Uterus (tissue), 4 donors: ENCODE results near the gene GSDME. TPM values are rescaled to one million over a fixed set of nuclear protein-coding genes. Genes with fewer than 3 reads are reported as not detected.

Experiments used
- DNase-seq, 2 donors: peaks; one replicate each; pipeline ENCODE4 v3.0.0-alpha.2; 2019 to 2020
- H3K27ac ChIP-seq, 2 donors: fragments of 200-600 bp; sonication (generic); 1 replicate in 1 of 2; 2 replicates in 1 of 2; pipeline ENCODE4 v1.5.1; 2016 to 2018
- H3K27me3 ChIP-seq, 2 donors: fragments of 200-600 bp; sonication (generic); one replicate each; pipeline ENCODE4 v1.5.1; 2018 to 2019; ENCODE audit warnings: control low read depth in 1 of 2
- H3K36me3 ChIP-seq, 2 donors: fragments of 200-600 bp; sonication (generic); one replicate each; pipeline ENCODE4 v1.5.1; 2019; ENCODE audit warnings: control low read depth in 1 of 2
- H3K4me1 ChIP-seq, 2 donors: fragments of 200-600 bp; sonication (generic); one replicate each; pipeline ENCODE4 v1.5.1; 2018 to 2019; ENCODE audit warnings: control low read depth in 1 of 2
- H3K4me3 ChIP-seq, 2 donors: fragments of 200-600 bp; sonication (generic); 1 replicate in 1 of 2; 2 replicates in 1 of 2; pipeline ENCODE4 v1.5.1; 2018 to 2019; ENCODE audit warnings: mild to moderate bottlenecking in 1 of 2
- H3K9me3 ChIP-seq, 2 donors: fragments of 200-600 bp; sonication (generic); one replicate each; pipeline ENCODE4 v1.5.1; 2019; ENCODE audit warnings: control low read depth in 1 of 2
- CTCF ChIP-seq, 4 experiments: fragments of 200-600 bp in 2 of 4; fragments of 450-650 bp in 2 of 4; sonication (generic) in 2 of 4; IDR thresholded peaks; one replicate each; pipeline ENCODE4 v1.5.1; 2016 to 2019; ENCODE audit warnings: antibody characterized with exemption in 4 of 4, mild to moderate bottlenecking in 2 of 4, moderate library complexity in 1 of 4
- POLR2A ChIP-seq, 2 donors: fragments of 450-650 bp; IDR thresholded peaks; one replicate each; pipeline ENCODE4 v1.6.1; 2016; ENCODE audit warnings: antibody characterized with exemption in 2 of 2, mild to moderate bottlenecking in 1 of 2, moderate library complexity in 1 of 2
- intact Hi-C: fragments of 100-400 bp; cut with DNase I; formaldehyde crosslinking; loops from one replicate; pipeline ENCODE4 v1.15.1; 2023; ENCODE audit warnings: low total_unique reads
- total RNA-seq, 4 donors: library from RNA; depleted of rRNA in 3 of 4; stranded (reverse); fragments of >200 nt in 3 of 4; gene quantifications; one replicate each; pipeline versions ENCODE4 v1.1.0 to v1.2.4, GENCODE V29; 2014 to 2023
- donor health status: DM: yes; HTN: yes; CAD: no.

Gene GSDME
- total RNA-seq, 4 donors from 2014 or later, result 10.8 to 25.5 (median 20.8) TPM

GRCh38 chr7:24764972-24765744 is 7.9 kb upstream of the GSDME start:
- Histone ChIP-seq H3K36me3 (no peaks in the 10 kb centered on the region), H3K27me3 (no peaks in the 10 kb centered on the region), H3K9me3 (no peaks in the 10 kb centered on the region), H3K4me1 (no peaks in the 10 kb centered on the region), H3K4me3 (no peak overlapping the region), H3K27ac (no peak overlapping the region)
- intact Hi-C loops, result no loop called here
- TF ChIP-seq CTCF (IDR thresholded peaks at IDR 0.05), result no peak
- no peak for TF ChIP-seq POLR2A (IDR thresholded peaks at IDR 0.05)
- no peak for DNase-seq

GRCh38 chr7:24764011-24764410 is 6.7 kb upstream of the GSDME start:
- intact Hi-C loops, result no loop called here
- TF ChIP-seq POLR2A (IDR thresholded peaks at IDR 0.05) (no peak), CTCF (IDR thresholded peaks at IDR 0.05) (no peak)

GRCh38 chr7:24763303-24763901 is 6.1 kb upstream of the GSDME start:
- Histone ChIP-seq H3K4me1 (no peaks in the 10 kb centered on the region), H3K27me3 (no peaks in the 10 kb centered on the region), H3K27ac (no peak overlapping the region), H3K36me3 (no peaks in the 10 kb centered on the region), H3K4me3 (no peak overlapping the region), H3K9me3 (no peaks in the 10 kb centered on the region)
- intact Hi-C loops, result no loop called here
- TF ChIP-seq CTCF (IDR thresholded peaks at IDR 0.05), result no peak
- TF ChIP-seq POLR2A (IDR thresholded peaks at IDR 0.05), result no peak
- DNase-seq, result no peak

More at GRCh38 chr7:24764011-24764410, 6.7 kb upstream of the GSDME start:
- Histone ChIP-seq H3K27me3 (no peaks in the 10 kb centered on the region), H3K36me3 (no peaks in the 10 kb centered on the region), H3K4me1 (no peaks in the 10 kb centered on the region), H3K27ac (no peak overlapping the region), H3K4me3 (no peak overlapping the region), H3K9me3 (no peaks in the 10 kb centered on the region)
- DNase-seq, result no peak

- no peak for DNase-seq
- Histone ChIP-seq H3K27me3 (no peaks in the 10 kb centered on the region), H3K27ac (no peak overlapping the region), H3K36me3 (no peaks in the 10 kb centered on the region), H3K9me3 (no peaks in the 10 kb centered on the region), H3K4me3 (no peak overlapping the region), H3K4me1 (no peaks in the 10 kb centered on the region)
- no peak for TF ChIP-seq POLR2A (IDR thresholded peaks at IDR 0.05)
- no peak for TF ChIP-seq CTCF (IDR thresholded peaks at IDR 0.05)
- intact Hi-C loops, result no loop called here
Observed at GRCh38 chr7:24762771-24763170, 5.5 kb upstream of the GSDME start.

GRCh38 chr7:24760968-24761367 is 3.7 kb upstream of the GSDME start:
- no peaks in the 10 kb centered on the region for H3K4me1 ChIP-seq
- no peaks in the 10 kb centered on the region for H3K36me3 ChIP-seq
- no peak for DNase-seq
- H3K4me3 ChIP-seq, result no peak overlapping the region
- intact Hi-C loops, result no loop called here
- no peaks in the 10 kb centered on the region for H3K9me3 ChIP-seq
- no peak overlapping the region for H3K27ac ChIP-seq
- no peaks in the 10 kb centered on the region for H3K27me3 ChIP-seq
- TF ChIP-seq POLR2A (IDR thresholded peaks at IDR 0.05) (no peak), CTCF (IDR thresholded peaks at IDR 0.05) (no peak)
